Neural progenitor cell (in vitro differentiated cells): ENCODE data around the gene SLC25A42. TPM values are rescaled to one million over a fixed set of nuclear protein-coding genes. Genes with fewer than 3 reads are reported as not detected.

Source experiments
- DNase-seq: peaks from one replicate; pipeline ENCODE4 v3.0.0-alpha.2; 2016; ENCODE audit warnings: low spot score
- H2AFZ ChIP-seq: fragments of 200-600 bp; sonication (generic); replicated peaks from 2 replicates; pipeline ENCODE4 v1.6.1; 2016; ENCODE audit warnings: antibody characterized with exemption
- H3F3A ChIP-seq: fragments of 200-600 bp; sonication (generic); 2 replicates; pipeline ENCODE4 v1.6.1; 2016; ENCODE audit warnings: antibody characterized with exemption, low read depth
- H3K27ac ChIP-seq: fragments of 200-600 bp; sonication (generic); 2 replicates; pipeline ENCODE4 v1.5.1; 2016; ENCODE audit warnings: mild to moderate bottlenecking
- H3K27me3 ChIP-seq: fragments of 200-600 bp; sonication (generic); 2 replicates; pipeline ENCODE4 v1.6.1; 2016; ENCODE audit warnings: mild to moderate bottlenecking, moderate library complexity
- H3K36me3 ChIP-seq: fragments of 200-600 bp; sonication (generic); 2 replicates; pipeline ENCODE4 v1.5.1; 2016
- H3K4me1 ChIP-seq: fragments of 200-600 bp; sonication (generic); 2 replicates; pipeline ENCODE4 v1.6.1; 2016; ENCODE audit warnings: mixed run types
- H3K4me2 ChIP-seq: fragments of 200-600 bp; sonication (generic); 2 replicates; pipeline ENCODE4 v1.6.1; 2016
- H3K4me3 ChIP-seq: fragments of 200-600 bp; sonication (generic); 2 replicates; pipeline ENCODE4 v1.5.1; 2016
- H3K79me2 ChIP-seq: fragments of 200-600 bp; sonication (generic); 2 replicates; pipeline ENCODE4 v1.6.1; 2016; ENCODE audit warnings: low read depth
- H3K9ac ChIP-seq: fragments of 200-600 bp; sonication (generic); 2 replicates; pipeline ENCODE4 v1.6.1; 2016
- H3K9me3 ChIP-seq: fragments of 200-600 bp; sonication (generic); 2 replicates; pipeline ENCODE4 v1.5.1; 2016; ENCODE audit warnings: low read depth
- H4K20me1 ChIP-seq: fragments of 200-600 bp; sonication (generic); 2 replicates; pipeline ENCODE4 v1.6.1; 2016; ENCODE audit warnings: low read depth
- H3K27ac Mint-ChIP-seq: 3 replicates; pipeline ENCODE4 v1.8.0; 2021; ENCODE audit warnings: mixed read lengths
- H3K27me3 Mint-ChIP-seq: 2 replicates; pipeline ENCODE4 v1.8.0; 2022; ENCODE audit warnings: low read depth, mild to moderate bottlenecking, inconsistent platforms, moderate library complexity, mixed read lengths; ENCODE audit not compliant: insufficient read depth
- H3K36me3 Mint-ChIP-seq: 3 replicates; pipeline ENCODE4 v1.8.0; 2021; ENCODE audit warnings: mixed read lengths
- H3K4me1 Mint-ChIP-seq: 3 replicates; pipeline ENCODE4 v1.8.0; 2021; ENCODE audit warnings: mixed read lengths
- H3K4me3 Mint-ChIP-seq: 3 replicates; pipeline ENCODE4 v1.8.0; 2021; ENCODE audit warnings: mild to moderate bottlenecking, moderate library complexity, mixed read lengths
- H3K9me3 Mint-ChIP-seq: 3 replicates; pipeline ENCODE4 v1.8.0; 2020; ENCODE audit warnings: mixed read lengths
- EZH2 ChIP-seq: fragments of 200-600 bp; sonication (generic); IDR thresholded peaks from 2 replicates; pipeline ENCODE4 v1.6.1; 2017; ENCODE audit warnings: antibody characterized with exemption, mild to moderate bottlenecking, moderate library complexity
- EZH2phosphoT487 ChIP-seq: fragments of 200-600 bp; sonication (generic); IDR thresholded peaks from 2 replicates; pipeline ENCODE4 v1.6.1; 2017; ENCODE audit warnings: antibody characterized with exemption
- total RNA-seq: library from RNA; depleted of rRNA; stranded (reverse); fragments of >200 nt; gene quantifications from 2 replicates; pipeline ENCODE4 v1.2.3, GENCODE V29; 2015; ENCODE audit warnings: low replicate concordance
- TF ChIP-seq, protein P1 (sequence below): fragments of 200-600 bp; sonication (generic); IDR thresholded peaks from 2 replicates; pipeline ENCODE4 v1.5.1; 2017; ENCODE audit warnings: antibody characterized with exemption, mild to moderate bottlenecking

SLC25A42 gene
- total RNA-seq, 1 donor from 2014 or later = 4.0 TPM

DNA sequence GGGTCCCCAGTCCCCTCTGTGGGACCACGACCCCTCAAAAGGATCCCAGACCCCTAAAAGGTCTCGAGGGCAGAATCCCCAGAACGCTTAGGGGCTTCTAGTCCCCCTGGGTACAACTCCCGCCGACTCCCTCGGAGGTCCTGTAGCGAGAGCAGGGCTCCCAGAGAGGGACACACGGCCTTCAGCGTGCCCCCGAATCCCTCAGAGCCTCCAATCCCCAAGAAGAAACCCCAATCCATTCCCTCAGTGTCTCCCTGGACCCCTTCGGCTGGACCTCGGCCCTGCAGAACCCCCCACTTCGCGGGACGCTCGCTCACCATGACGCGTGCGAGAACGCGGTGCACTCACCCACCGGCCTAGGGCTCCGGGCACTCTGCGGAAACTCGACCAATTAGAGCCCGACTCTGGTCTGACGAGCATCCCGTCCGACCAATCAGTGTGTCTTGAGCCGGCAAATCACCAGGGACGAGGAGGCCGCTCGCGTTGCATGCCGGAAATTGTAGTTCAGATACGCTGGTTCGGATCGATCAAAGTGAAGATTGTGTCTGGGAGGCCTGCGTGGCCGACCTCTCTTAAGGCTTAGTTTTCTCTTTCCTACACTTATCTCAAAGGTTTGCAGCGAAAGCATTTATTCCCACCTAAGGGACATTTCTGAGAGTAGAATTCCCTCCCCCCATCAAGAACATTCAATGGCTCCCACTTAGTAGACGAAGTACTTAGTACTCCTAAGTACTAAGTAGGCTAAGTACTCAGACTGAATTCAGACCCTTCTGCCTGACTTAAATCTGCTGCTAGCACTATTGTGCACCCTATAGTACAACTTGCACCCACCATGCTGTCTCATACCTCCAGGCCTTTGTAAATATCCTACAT, 74.6 kb downstream of the SLC25A42 start, which contains the start of gene TMEM161A:
Gene TMEM161A, minus strand, starts transcription at position 370 of the 873 bp plus-strand sequence. Its CDS starts 50 bp downstream, at position 320.
- Mint-ChIP-seq H3K27ac (peak within 1 kb of the TSS; percentile 97), H3K4me1 (peaks cover 15% of the 10 kb centered on the region), H3K27me3 (peaks cover 6% of the 10 kb centered on the region), H3K9me3 (no peaks in the 10 kb centered on the region), H3K36me3 (peaks cover 3% of the 10 kb centered on the region), H3K4me3 (peak within 1 kb of the TSS; percentile 99)
- Histone ChIP-seq H3K9ac (peak within 1 kb of the TSS; percentile 39), H3K9me3 (no peaks in the 10 kb centered on the region), H3K36me3 (no peaks in the 10 kb centered on the region), H3K4me1 (peaks cover 6% of the 10 kb centered on the region), H3K4me2 (peak within 1 kb of the TSS; percentile 94), H3F3A (peaks cover 6% of the 10 kb centered on the region), H3K79me2 (peaks cover 6% of the 10 kb centered on the region), H2AFZ (peak within 1 kb of the TSS; percentile 83), H3K4me3 (peak within 1 kb of the TSS; percentile 62), H4K20me1 (peaks cover 4% of the 10 kb centered on the region), H3K27ac (no peak within 1 kb of the TSS), H3K27me3 (peaks cover 26% of the 10 kb centered on the region)
- TF ChIP-seq, protein P1, sequence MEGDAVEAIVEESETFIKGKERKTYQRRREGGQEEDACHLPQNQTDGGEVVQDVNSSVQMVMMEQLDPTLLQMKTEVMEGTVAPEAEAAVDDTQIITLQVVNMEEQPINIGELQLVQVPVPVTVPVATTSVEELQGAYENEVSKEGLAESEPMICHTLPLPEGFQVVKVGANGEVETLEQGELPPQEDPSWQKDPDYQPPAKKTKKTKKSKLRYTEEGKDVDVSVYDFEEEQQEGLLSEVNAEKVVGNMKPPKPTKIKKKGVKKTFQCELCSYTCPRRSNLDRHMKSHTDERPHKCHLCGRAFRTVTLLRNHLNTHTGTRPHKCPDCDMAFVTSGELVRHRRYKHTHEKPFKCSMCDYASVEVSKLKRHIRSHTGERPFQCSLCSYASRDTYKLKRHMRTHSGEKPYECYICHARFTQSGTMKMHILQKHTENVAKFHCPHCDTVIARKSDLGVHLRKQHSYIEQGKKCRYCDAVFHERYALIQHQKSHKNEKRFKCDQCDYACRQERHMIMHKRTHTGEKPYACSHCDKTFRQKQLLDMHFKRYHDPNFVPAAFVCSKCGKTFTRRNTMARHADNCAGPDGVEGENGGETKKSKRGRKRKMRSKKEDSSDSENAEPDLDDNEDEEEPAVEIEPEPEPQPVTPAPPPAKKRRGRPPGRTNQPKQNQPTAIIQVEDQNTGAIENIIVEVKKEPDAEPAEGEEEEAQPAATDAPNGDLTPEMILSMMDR = no peak
- TF ChIP-seq EZH2phosphoT487 (no peak), EZH2 (no peak)
- DNase-seq = peak; percentile 98

- no peak overlapping the region for H3K4me2 ChIP-seq
- no peak overlapping the region for H3K9ac ChIP-seq
- H4K20me1 ChIP-seq = peaks cover 4% of the 10 kb centered on the region
- peaks cover 15% of the 10 kb centered on the region for H3K4me1 Mint-ChIP-seq
- TF ChIP-seq, protein P1 = no peak
- TF ChIP-seq EZH2phosphoT487 (no peak), EZH2 (no peak)
- H3K9me3 ChIP-seq = no peaks in the 10 kb centered on the region
- H3K4me3 ChIP-seq = no peak overlapping the region
- H3K27ac Mint-ChIP-seq = no peak overlapping the region
- DNase-seq = no peak
- H3K27me3 Mint-ChIP-seq = peaks cover 3% of the 10 kb centered on the region
- H3K79me2 ChIP-seq = peaks cover 6% of the 10 kb centered on the region
- peak overlapping the region; percentile 99 for H3K4me3 Mint-ChIP-seq
- H3K4me1 ChIP-seq = peaks cover 6% of the 10 kb centered on the region
- no peaks in the 10 kb centered on the region for H3K9me3 Mint-ChIP-seq
- H3K27ac ChIP-seq = no peak overlapping the region
- no peak overlapping the region for H2AFZ ChIP-seq
- no peaks in the 10 kb centered on the region for H3K36me3 ChIP-seq
- peaks cover 26% of the 10 kb centered on the region for H3K27me3 ChIP-seq
- peaks cover 6% of the 10 kb centered on the region for H3F3A ChIP-seq
- peaks cover 3% of the 10 kb centered on the region for H3K36me3 Mint-ChIP-seq
These were observed 76.1 kb downstream of the SLC25A42 start for GRCh38 chr19:19139876-19140229.

DNA sequence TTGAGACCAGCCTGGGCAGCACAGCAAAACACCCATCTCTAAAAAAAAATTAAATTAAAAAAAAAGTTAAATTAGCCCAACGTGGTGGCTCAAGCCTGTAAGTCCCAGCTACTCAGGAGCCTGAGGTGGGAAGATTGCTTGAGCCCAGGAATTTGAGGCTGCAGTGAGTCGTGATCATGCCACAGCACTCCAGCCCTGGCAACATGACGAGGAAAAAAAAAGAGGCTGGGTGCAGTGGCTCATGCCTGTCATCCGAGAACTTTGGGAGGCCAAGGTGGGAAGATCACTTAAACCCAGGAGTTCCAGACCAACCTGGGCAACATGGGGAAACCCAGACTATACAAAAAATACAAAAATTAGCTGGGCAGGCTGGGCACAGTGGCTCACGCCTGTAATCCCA, 76.7 kb downstream of the SLC25A42 start:
- no peak for DNase-seq
- TF ChIP-seq EZH2 (no peak), EZH2phosphoT487 (no peak)
- TF ChIP-seq, protein P1 = no peak
- Mint-ChIP-seq H3K4me3 (no peak overlapping the region), H3K36me3 (no peaks in the 10 kb centered on the region), H3K27ac (no peak overlapping the region), H3K27me3 (no peaks in the 10 kb centered on the region), H3K9me3 (no peaks in the 10 kb centered on the region), H3K4me1 (peaks cover 13% of the 10 kb centered on the region)
- H2AFZ ChIP-seq = no peak overlapping the region
- H3K79me2 ChIP-seq = peaks cover 6% of the 10 kb centered on the region
- no peak overlapping the region for H3K4me2 ChIP-seq
- H3K27me3 ChIP-seq = peaks cover 26% of the 10 kb centered on the region
- peaks cover 6% of the 10 kb centered on the region for H3F3A ChIP-seq
- no peaks in the 10 kb centered on the region for H3K9me3 ChIP-seq
- H3K36me3 ChIP-seq = no peaks in the 10 kb centered on the region
- H4K20me1 ChIP-seq = peaks cover 4% of the 10 kb centered on the region
- H3K27ac ChIP-seq = no peak overlapping the region
- peaks cover 6% of the 10 kb centered on the region for H3K4me1 ChIP-seq
- no peak overlapping the region for H3K9ac ChIP-seq
- H3K4me3 ChIP-seq = no peak overlapping the region
